Spleen (tissue), 11 donors: ENCODE measurements around the gene TRPV4. TPM values are rescaled to one million over a fixed set of nuclear protein-coding genes. Genes with fewer than 3 reads are reported as not detected.

Experiments used
- DNase-seq: peaks from one replicate; pipeline ENCODE4 v3.0.0-alpha.2; 2020
- H3K27ac ChIP-seq, 8 donors: fragments of 200-600 bp; sonication (generic) in 7 of 8; 1 replicate in 4 of 8; 2 replicates in 4 of 8; pipeline versions ENCODE4 v1.5.0 to v1.8.0; 2016 to 2021; ENCODE audit warnings: inconsistent platforms in 4 of 8, mild to moderate bottlenecking in 4 of 8, moderate library complexity in 1 of 8
- H3K27me3 ChIP-seq, 7 donors: fragments of 200-600 bp; sonication (generic) in 6 of 7; replicated peaks in 1 of 7; 1 replicate in 4 of 7; 2 replicates in 3 of 7; pipeline versions ENCODE4 v1.5.0 to v1.8.0; 2016 to 2021; ENCODE audit warnings: inconsistent platforms in 3 of 7, mild to moderate bottlenecking in 1 of 7
- H3K36me3 ChIP-seq, 6 donors: fragments of 200-600 bp; sonication (generic) in 5 of 6; 1 replicate in 4 of 6; 2 replicates in 2 of 6; pipeline versions ENCODE4 v1.5.0 to v1.8.0; 2016 to 2021; ENCODE audit warnings: inconsistent platforms in 2 of 6
- H3K4me1 ChIP-seq, 6 donors: fragments of 200-600 bp; sonication (generic) in 5 of 6; 1 replicate in 3 of 6; 2 replicates in 3 of 6; pipeline versions ENCODE4 v1.5.0 to v1.8.0; 2016 to 2021; ENCODE audit warnings: inconsistent platforms in 3 of 6
- H3K4me3 ChIP-seq, 8 donors: fragments of 200-600 bp; sonication (generic) in 7 of 8; 1 replicate in 4 of 8; 2 replicates in 4 of 8; pipeline versions ENCODE4 v1.5.0 to v1.8.0; 2016 to 2021; ENCODE audit warnings: inconsistent platforms in 4 of 8, mild to moderate bottlenecking in 4 of 8, moderate library complexity in 2 of 8
- H3K9me3 ChIP-seq, 8 donors: fragments of 200-600 bp; sonication (generic) in 7 of 8; 1 replicate in 4 of 8; 2 replicates in 4 of 8; pipeline versions ENCODE4 v1.5.0 to v1.8.0; 2016 to 2021; ENCODE audit warnings: inconsistent platforms in 4 of 8
- POLR2A ChIP-seq, 3 donors: fragments of 450-650 bp; IDR thresholded peaks; one replicate each; pipeline ENCODE4 v1.5.1; 2017; ENCODE audit warnings: antibody characterized with exemption in 3 of 3, mild to moderate bottlenecking in 1 of 3
- POLR2AphosphoS5 ChIP-seq, 3 donors: sonication (generic); formaldehyde crosslinking; IDR thresholded peaks; one replicate each; pipeline ENCODE4 v1.5.1; 2017; ENCODE audit warnings: antibody characterized with exemption in 3 of 3
- WGBS, 5 donors: extraction: QIAGEN DNeasy Blood & Tissue Kit in 3 of 5; methylation state at CpG; one replicate each; pipeline versions ENCODE4 v1.1.5 to v1.1.7; 2013 to 2018; 5-methylcytosine and 5-hydroxymethylcytosine counted together
- intact Hi-C: fragments of 100-400 bp; cut with DNase I; formaldehyde crosslinking; loops from one replicate; pipeline ENCODE4 v1.15.0; 2023; ENCODE audit warnings: low total_unique reads
- polyA plus RNA-seq, 3 donors: library from polyadenylated mRNA; stranded (reverse); fragments of 200-250 nt; gene quantifications; one replicate each; pipeline ENCODE4 v1.2.1, GENCODE V29; 2013
- total RNA-seq, 7 donors: library from RNA; depleted of rRNA in 3 of 7; stranded (reverse); fragments of >200 nt in 3 of 7; fragmentation: NEBNext Ultra II Directional in 4 of 7; extraction: Animal tissue kit (Norgen Biotek cat#: 25700) in 4 of 7; gene quantifications; one replicate each; pipeline versions ENCODE4 v1.1.0 to v1.2.1, GENCODE V29; 2016 to 2021
- TF ChIP-seq, protein P1 (sequence below), 11 experiments: fragments of 200-600 bp in 7 of 11; fragments of 450-650 bp in 4 of 11; sonication (generic) in 4 of 11; IDR thresholded peaks in 8 of 11; conservative IDR thresholded peaks in 3 of 11; 1 replicate in 7 of 11; 2 replicates in 4 of 11; pipeline versions ENCODE4 v1.4.0 to v1.8.0; 2016 to 2021; ENCODE audit warnings: antibody characterized with exemption in 11 of 11, inconsistent platforms in 4 of 11, mild to moderate bottlenecking in 1 of 11
- donor health status: healthy with polysubstance abuse.
- donor health status: DM: no; HTN: no; CAD: no; lungs with moderate emphysema.
- donor health status: DM: no; HTN: no; CAD: no.
- donor health status: Bipolar disorder and iron deficiency.
- donor health status: healthy.
- donor health status: DM: no; HTN: no; CAD: no.
- donor health status: DM: yes; HTN: yes; CAD: no.

TRPV4 gene
- total and polyA plus RNA-seq, 10 donors, result 0.49 to 8.0 (median 4.4) TPM

- intact Hi-C loops, result no loop called here
- DNase-seq, result no peak
Observed at GRCh38 chr12:109821968-109822367, 11.2 kb downstream of the TRPV4 start.

DNA sequence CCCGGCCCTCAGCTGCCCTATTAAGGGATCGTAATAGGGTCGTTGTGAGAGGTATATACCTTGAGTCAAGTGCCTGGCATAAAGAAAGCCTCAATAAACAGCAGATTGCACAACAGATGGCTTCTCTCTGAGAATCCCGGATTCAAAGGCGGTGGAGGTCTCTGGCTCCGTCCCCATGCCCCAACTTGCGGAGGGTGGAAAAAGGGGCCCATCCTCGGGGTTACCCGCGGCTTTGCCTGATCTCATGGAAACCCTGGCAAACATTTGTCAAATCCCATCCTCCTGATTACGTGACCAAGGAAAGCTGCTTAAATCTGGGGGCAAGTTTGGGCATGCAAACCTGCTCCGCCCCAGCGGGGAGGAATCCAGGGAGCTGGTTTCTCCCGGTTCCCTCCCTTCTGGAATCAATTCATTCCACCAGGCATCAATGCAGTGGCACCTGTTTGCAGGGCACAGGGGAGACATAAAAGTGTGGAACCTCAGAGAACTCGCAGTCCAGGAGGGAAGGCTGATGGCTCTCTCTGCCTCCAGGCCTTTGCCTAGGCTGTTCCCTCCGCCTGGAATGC, 12.3 kb downstream of the TRPV4 start:
- intact Hi-C loops, result no loop called here
- no peak for DNase-seq
- TF ChIP-seq POLR2AphosphoS5 (IDR thresholded peaks at IDR 0.05) (no peak), POLR2A (IDR thresholded peaks at IDR 0.05) (no peak)
- TF ChIP-seq, protein P1, sequence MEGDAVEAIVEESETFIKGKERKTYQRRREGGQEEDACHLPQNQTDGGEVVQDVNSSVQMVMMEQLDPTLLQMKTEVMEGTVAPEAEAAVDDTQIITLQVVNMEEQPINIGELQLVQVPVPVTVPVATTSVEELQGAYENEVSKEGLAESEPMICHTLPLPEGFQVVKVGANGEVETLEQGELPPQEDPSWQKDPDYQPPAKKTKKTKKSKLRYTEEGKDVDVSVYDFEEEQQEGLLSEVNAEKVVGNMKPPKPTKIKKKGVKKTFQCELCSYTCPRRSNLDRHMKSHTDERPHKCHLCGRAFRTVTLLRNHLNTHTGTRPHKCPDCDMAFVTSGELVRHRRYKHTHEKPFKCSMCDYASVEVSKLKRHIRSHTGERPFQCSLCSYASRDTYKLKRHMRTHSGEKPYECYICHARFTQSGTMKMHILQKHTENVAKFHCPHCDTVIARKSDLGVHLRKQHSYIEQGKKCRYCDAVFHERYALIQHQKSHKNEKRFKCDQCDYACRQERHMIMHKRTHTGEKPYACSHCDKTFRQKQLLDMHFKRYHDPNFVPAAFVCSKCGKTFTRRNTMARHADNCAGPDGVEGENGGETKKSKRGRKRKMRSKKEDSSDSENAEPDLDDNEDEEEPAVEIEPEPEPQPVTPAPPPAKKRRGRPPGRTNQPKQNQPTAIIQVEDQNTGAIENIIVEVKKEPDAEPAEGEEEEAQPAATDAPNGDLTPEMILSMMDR (IDR thresholded peaks at IDR 0.05 in 8 of 11, conservative IDR thresholded peaks at IDR 0.05 in 3 of 11), result no peak
- no peak overlapping the region for H3K27ac ChIP-seq
- no peaks in the 10 kb centered on the region for H3K36me3 ChIP-seq
- no peaks in the 10 kb centered on the region for H3K9me3 ChIP-seq
- WGBS, 5 donors, result 87 to 94% (median 90%) methylated on average over 11 to 16 of the region's 16 CpGs
- no peaks in the 10 kb centered on the region for H3K4me1 ChIP-seq
- H3K4me3 ChIP-seq, result no peak overlapping the region
- H3K27me3 ChIP-seq, result peaks cover 0 to 14% (median 0%) of the 10 kb centered on the region in 7 donors

More at GRCh38 chr12:109821968-109822367, 11.2 kb downstream of the TRPV4 start:
- Histone ChIP-seq H3K27ac (no peak overlapping the region), H3K4me1 (peaks cover 0 to 4% (median 0%) of the 10 kb centered on the region in 6 donors), H3K36me3 (no peaks in the 10 kb centered on the region), H3K4me3 (no peak overlapping the region), H3K27me3 (peaks cover 0 to 12% (median 0%) of the 10 kb centered on the region in 7 donors), H3K9me3 (no peaks in the 10 kb centered on the region)
- TF ChIP-seq POLR2AphosphoS5 (IDR thresholded peaks at IDR 0.05), result no peak
- TF ChIP-seq POLR2A (IDR thresholded peaks at IDR 0.05), result no peak
- TF ChIP-seq, protein P1 (IDR thresholded peaks at IDR 0.05 in 8 of 11, conservative IDR thresholded peaks at IDR 0.05 in 3 of 11), result no peak

DNA sequence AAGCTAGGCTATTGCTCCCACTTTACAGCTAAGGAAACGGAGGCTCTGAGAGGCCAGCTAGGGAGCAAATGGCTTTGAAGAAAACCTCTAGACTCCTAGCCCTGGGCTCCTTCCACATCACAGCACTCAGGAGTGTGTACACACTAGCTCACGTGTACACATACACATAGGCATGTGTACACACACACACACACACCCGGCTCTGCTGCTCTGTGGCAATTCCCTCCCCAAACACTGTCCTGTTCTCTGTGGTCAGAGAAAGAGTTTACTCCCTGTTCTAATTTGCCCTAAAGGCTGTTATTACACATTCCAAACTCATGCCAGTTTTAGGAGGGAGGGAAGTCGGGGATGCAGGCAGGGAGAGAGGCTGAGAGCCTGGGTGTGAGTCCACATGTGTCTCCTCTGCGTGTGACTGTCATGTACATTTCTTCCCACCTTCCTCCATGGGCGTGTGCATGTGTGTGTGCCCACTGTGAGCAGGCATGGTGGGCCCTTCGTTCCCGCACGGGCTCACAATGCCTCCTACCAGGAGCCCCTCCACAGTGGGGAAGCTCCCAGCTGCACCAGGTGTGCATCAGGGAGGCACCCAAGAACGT, 14.2 kb downstream of the TRPV4 start:
- Histone ChIP-seq H3K27me3 (peaks cover 0 to 14% (median 0%) of the 10 kb centered on the region in 7 donors), H3K9me3 (no peaks in the 10 kb centered on the region), H3K27ac (no peak overlapping the region), H3K4me1 (no peaks in the 10 kb centered on the region), H3K4me3 (no peak overlapping the region), H3K36me3 (no peaks in the 10 kb centered on the region)
- DNase-seq, result no peak
- intact Hi-C loops, result no loop called here
- TF ChIP-seq POLR2A (IDR thresholded peaks at IDR 0.05), result no peak
- TF ChIP-seq, protein P1 (IDR thresholded peaks at IDR 0.05 in 8 of 11, conservative IDR thresholded peaks at IDR 0.05 in 3 of 11), result no peak
- 57 to 81% (median 67%) methylated on average over 10 of the region's 10 CpGs for WGBS, 5 donors

DNA sequence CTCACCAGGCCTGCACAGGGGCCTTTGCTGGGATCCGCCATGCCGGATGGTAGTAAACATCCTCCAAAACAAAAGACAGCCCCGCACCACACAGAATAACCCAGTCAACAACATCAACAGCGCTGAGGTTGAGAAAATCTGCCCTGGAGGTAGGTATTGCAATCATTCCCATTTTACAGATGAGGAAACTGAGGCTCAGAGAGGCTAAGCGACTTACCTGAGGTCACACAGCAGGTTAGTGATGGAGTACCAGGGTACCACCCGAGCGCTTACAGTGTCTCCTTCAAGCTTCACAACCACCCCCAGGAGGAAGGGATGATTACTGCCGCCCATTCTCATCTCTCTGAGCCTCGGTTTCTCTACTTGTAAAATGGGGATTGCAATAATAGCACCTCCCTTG, 14.9 kb downstream of the TRPV4 start:
- H3K4me3 ChIP-seq, result no peak overlapping the region
- no peaks in the 10 kb centered on the region for H3K9me3 ChIP-seq
- intact Hi-C loops, result no loop called here
- no peaks in the 10 kb centered on the region for H3K36me3 ChIP-seq
- no peak for TF ChIP-seq POLR2AphosphoS5 (IDR thresholded peaks at IDR 0.05)
- WGBS, 5 donors, result 88 to 93% (median 89%) methylated on average over 9 of the region's 9 CpGs
- peaks cover 0 to 14% (median 0%) of the 10 kb centered on the region in 7 donors for H3K27me3 ChIP-seq
- H3K4me1 ChIP-seq, result no peaks in the 10 kb centered on the region
- no peak overlapping the region for H3K27ac ChIP-seq
- DNase-seq, result no peak
